HepG2 (cell line): Measurements from ENCODE around the gene CPEB3. TPM values are rescaled to one million over a fixed set of nuclear protein-coding genes. Genes with fewer than 3 reads are reported as not detected.

Source experiments
- ATAC-seq: fragments of 200-7000 bp; cut with Tn5 transposase; 3 replicates; pipeline ENCODE4 v1.9.1; 2020; ENCODE audit warnings: mild to moderate bottlenecking, moderate library complexity
- BruUV-seq: library from RNA; stranded (reverse); fragments of 400-500 nt; replicated peaks from 2 replicates; lab custom pipeline; 2021; lab: Mats Ljungman, UMichigan
- CTCF ChIA-PET: fragments of 300-600 bp; formaldehyde crosslinking; extraction: SDS; loops from one replicate; lab custom pipeline; 2021; ENCODE audit warnings: low total read pairs, inconsistent platforms, low intra/inter-chr PET ratio; lab: Yijun Ruan, JAX
- POLR2A ChIA-PET: fragments of 350-600 bp; sonication (Branson Sonifier 250); formaldehyde crosslinking; loops from one replicate; lab custom pipeline; 2020; ENCODE audit warnings: antibody characterized with exemption, inconsistent platforms; lab: Yijun Ruan, JAX
- DNase-seq: peaks from one replicate; pipeline ENCODE4 v3.0.0-alpha.2; 2015; ENCODE audit warnings: low spot score
- FAIRE-seq: peaks from 3 replicates; lab custom pipeline; 2011; peaks lifted over from hg19 to GRCh38; lab: Jason Lieb, UNC
- H2AFZ ChIP-seq: one replicate; pipeline ENCODE4 v1.6.1; 2011; ENCODE audit warnings: low read length, inconsistent platforms
- H3K27ac ChIP-seq: fragments of 300-600 bp; 3 replicates; pipeline ENCODE4 v1.8.0; 2011; ENCODE audit warnings: mixed run types, mild to moderate bottlenecking, mixed read lengths, low read length, inconsistent platforms; ENCODE audit not compliant: insufficient read depth; ENCODE audit errors: extremely low read length
- H3K27me3 ChIP-seq, 2 experiments: fragments of 200-600 bp in 1 of 2; 2 replicates in 1 of 2; 3 replicates in 1 of 2; pipeline versions ENCODE4 v1.6.0 to v1.8.0; 2011; ENCODE audit warnings: low read length in 2 of 2, mild to moderate bottlenecking in 2 of 2, moderate library complexity in 2 of 2, inconsistent platforms in 1 of 2; ENCODE audit not compliant: insufficient read depth in 2 of 2, control insufficient read depth in 1 of 2
- H3K36me3 ChIP-seq, 2 experiments: fragments of 200-600 bp in 1 of 2; replicated peaks in 1 of 2; 2 replicates in 1 of 2; 3 replicates in 1 of 2; pipeline versions ENCODE4 v1.5.1 to v1.8.0; 2011; ENCODE audit warnings: low read length in 2 of 2, inconsistent platforms in 1 of 2; ENCODE audit not compliant: insufficient read depth in 2 of 2, control insufficient read depth in 1 of 2
- H3K4me1 ChIP-seq: 2 replicates; pipeline ENCODE4 v1.5.1; 2012; ENCODE audit warnings: low read length, inconsistent platforms; ENCODE audit not compliant: insufficient read depth
- H3K4me2 ChIP-seq: 2 replicates; pipeline ENCODE4 v1.6.0; 2011; ENCODE audit warnings: low read depth, low read length, inconsistent platforms
- H3K4me3 ChIP-seq, 3 experiments: fragments of 200-600 bp in 1 of 3; sonication (generic), shearing (Covaris generic) in 1 of 3; replicated peaks in 1 of 3; 2 replicates each; pipeline ENCODE4 v1.5.1; 2011 to 2016; ENCODE audit warnings: low read length in 3 of 3, inconsistent platforms in 2 of 3, low read depth in 2 of 3, mild to moderate bottlenecking in 2 of 3, control low read depth in 1 of 3, mixed read lengths in 1 of 3; ENCODE audit not compliant: insufficient read depth in 1 of 3
- H3K79me2 ChIP-seq: one replicate; pipeline ENCODE4 v1.6.1; 2011; ENCODE audit warnings: low read length, inconsistent platforms; ENCODE audit not compliant: insufficient read depth
- H3K9ac ChIP-seq: 2 replicates; pipeline ENCODE4 v1.6.0; 2011; ENCODE audit warnings: mild to moderate bottlenecking, low read depth, low read length, inconsistent platforms; ENCODE audit not compliant: insufficient read depth
- H3K9me3 ChIP-seq: 2 replicates; pipeline ENCODE4 v1.5.1; 2012; ENCODE audit warnings: mild to moderate bottlenecking, low read length
- H4K20me1 ChIP-seq: 2 replicates; pipeline ENCODE4 v1.6.0; 2011; ENCODE audit warnings: inconsistent platforms, mild to moderate bottlenecking, low read length, moderate library complexity; ENCODE audit not compliant: insufficient read depth
- MTERF4 ChIP-seq: sonication (generic); formaldehyde crosslinking; IDR thresholded peaks from 2 replicates; pipeline ENCODE4 v1.8.0; 2023; ENCODE audit warnings: mild to moderate bottlenecking, missing genetic modification reagents
- TBP ChIP-seq: sonication (generic); formaldehyde crosslinking; IDR thresholded peaks from 2 replicates; pipeline ENCODE4 v1.5.0; 2020; ENCODE audit warnings: missing genetic modification reagents
- TFDP2 ChIP-seq: sonication (generic); formaldehyde crosslinking; IDR thresholded peaks from 2 replicates; pipeline ENCODE4 v1.4.0; 2020; ENCODE audit warnings: missing genetic modification reagents
- THYN1 ChIP-seq: sonication (generic); formaldehyde crosslinking; IDR thresholded peaks from 2 replicates; pipeline ENCODE4 v1.8.1; 2023; ENCODE audit warnings: low read depth, mild to moderate bottlenecking, moderate library complexity, missing genetic modification reagents, borderline replicate concordance
- ZBED4 ChIP-seq: sonication (generic); formaldehyde crosslinking; IDR thresholded peaks from 2 replicates; pipeline ENCODE4 v1.4.0; 2020; ENCODE audit warnings: missing genetic modification reagents, borderline replicate concordance
- ZBTB46 ChIP-seq: sonication (generic); formaldehyde crosslinking; IDR thresholded peaks from 2 replicates; pipeline ENCODE4 v1.4.0; 2020; ENCODE audit warnings: mild to moderate bottlenecking, missing genetic modification reagents, borderline replicate concordance
- ZMAT3 ChIP-seq: sonication (generic); formaldehyde crosslinking; conservative IDR thresholded peaks from 2 replicates; pipeline ENCODE4 v1.7.0; 2021; ENCODE audit warnings: missing genetic modification reagents
- ZNF343 ChIP-seq: sonication (generic); formaldehyde crosslinking; IDR thresholded peaks from 2 replicates; pipeline ENCODE4 v1.4.0; 2020; ENCODE audit warnings: mild to moderate bottlenecking, missing genetic modification reagents
- ZNF484 ChIP-seq: sonication (generic); formaldehyde crosslinking; IDR thresholded peaks from 2 replicates; pipeline ENCODE4 v1.5.1; 2020; ENCODE audit warnings: mild to moderate bottlenecking, low read depth, missing genetic modification reagents, borderline replicate concordance
- ZNF496 ChIP-seq: sonication (generic); formaldehyde crosslinking; IDR thresholded peaks from 2 replicates; pipeline ENCODE4 v1.8.1; 2023; ENCODE audit warnings: mild to moderate bottlenecking, moderate library complexity, missing genetic modification reagents; ENCODE audit not compliant: insufficient replicate concordance
- ZNF513 ChIP-seq: sonication (generic); formaldehyde crosslinking; conservative IDR thresholded peaks from 2 replicates; pipeline ENCODE4 v1.5.0; 2020; ENCODE audit warnings: missing genetic modification reagents
- ZNF564 ChIP-seq: sonication (generic); formaldehyde crosslinking; IDR thresholded peaks from 2 replicates; pipeline ENCODE4 v1.8.1; 2023; ENCODE audit warnings: mild to moderate bottlenecking, missing genetic modification reagents
- ZNF737 ChIP-seq: sonication (generic); formaldehyde crosslinking; IDR thresholded peaks from 2 replicates; pipeline ENCODE4 v1.5.0; 2020; ENCODE audit warnings: missing genetic modification reagents, mild to moderate bottlenecking, borderline replicate concordance
- ZNF879 ChIP-seq: sonication (generic); formaldehyde crosslinking; IDR thresholded peaks from 2 replicates; pipeline ENCODE4 v1.8.1; 2023; ENCODE audit warnings: missing genetic modification reagents
- WGBS: methylation state at CpG from one replicate; pipeline ENCODE4 v1.1.6; 2017; ENCODE audit warnings: low lambda C conversion rate; 5-methylcytosine and 5-hydroxymethylcytosine counted together
- in situ Hi-C: cut with HindIII; loops from 2 replicates; pipeline ENCODE4 v1.10.0; 2017; ENCODE audit warnings: low pct_unique_long_range_greater_than_20kb; ENCODE audit not compliant: extremely low pct_ligation_motif_present
- intact Hi-C: fragments of 100-400 bp; cut with micrococcal nuclease; formaldehyde crosslinking; loops from one replicate; pipeline ENCODE4 v1.10.0; 2022; ENCODE audit not compliant: unreplicated experiment
- polyA plus RNA-seq, 8 experiments: library from polyadenylated mRNA; depleted of rRNA in 3 of 8; stranded (reverse) in 7 of 8; unstranded in 1 of 8; fragments of >200 nt; fragmentation: Illumina TruSeq in 4 of 8; extraction: Trizol in 4 of 8; gene quantifications; 2 replicates each; pipeline versions ENCODE4 v1.2.1 to v1.2.3, GENCODE V29; 2011 to 2016; ENCODE audit warnings: low read depth in 4 of 8, missing spikeins in 1 of 8, mixed read lengths in 1 of 8; ENCODE audit not compliant: insufficient read depth in 1 of 8
- total RNA-seq, 5 experiments: library from RNA; depleted of rRNA; stranded (reverse); fragments of >200 nt; fragmentation: Illumina TruSeq; extraction: Trizol; gene quantifications; 2 replicates each; pipeline ENCODE4 v1.2.3, GENCODE V29; 2016; ENCODE audit warnings: low read depth in 1 of 5

Gene CPEB3
- total and polyA plus RNA-seq, 2 of the 13 experiments (the other 11 are each of a cell fraction or from before 2014, with no cell fraction given): 0.66 to 0.70 TPM

GRCh38 chr10:92150823-92151222, 140.1 kb downstream of the CPEB3 start (continued):
- no peak for TF ChIP-seq ZBTB46 (CRISPR knock-in tag)
- TF ChIP-seq ZNF484 (CRISPR knock-in tag): no peak
- no peak for TF ChIP-seq ZNF879
- no peak for TF ChIP-seq ZNF343
- TF ChIP-seq ZNF513 (CRISPR knock-in tag): no peak

GRCh38 chr10:92149261-92149660, 141.6 kb downstream of the CPEB3 start:
- Histone ChIP-seq H3K4me3 (no peak overlapping the region), H3K9ac (no peak overlapping the region), H3K27me3 (no peaks in the 10 kb centered on the region), H3K4me1 (no peaks in the 10 kb centered on the region), H2AFZ (no peak overlapping the region), H4K20me1 (no peaks in the 10 kb centered on the region), H3K27ac (no peak overlapping the region), H3K79me2 (no peaks in the 10 kb centered on the region), H3K4me2 (no peak overlapping the region), H3K36me3 (no peaks in the 10 kb centered on the region; a peak in 1 of 5 replicates), H3K9me3 (no peaks in the 10 kb centered on the region)
- ATAC-seq: no peak
- BruUV-seq: no TSS peak
- intact Hi-C loops (no loop called here), in situ Hi-C loops (no loop called here)
- ChIA-PET POLR2A (no interaction called here), CTCF (no interaction called here)
- WGBS: 97% methylated on average over 1 of the region's 1 CpG
- FAIRE-seq: no peak
- no peak for DNase-seq
- TF ChIP-seq TFDP2 (CRISPR knock-in tag) (no peak), THYN1 (CRISPR knock-in tag) (no peak), ZMAT3 (CRISPR knock-in tag) (no peak), TBP (no peak), MTERF4 (CRISPR knock-in tag) (no peak), ZNF564 (CRISPR knock-in tag) (no peak), ZNF737 (CRISPR knock-in tag) (no peak), ZBED4 (no peak), ZNF496 (no peak)
